ENCODE data around the gene PI16.

GRCh38 chr6:36976007-36976264, 21.4 kb downstream of the PI16 start:
- TF ChIP-seq CTCF (IDR thresholded peaks at IDR 0.05) (no peak), ZFX (IDR thresholded peaks at IDR 0.05; ENCODE audit: borderline replicate concordance) (no peak)

Data from 22Rv1 (cell line).